Lower leg skin (tissue), 4 donors: ENCODE data around the gene PDK2. TPM values are rescaled to one million over a fixed set of nuclear protein-coding genes. Genes with fewer than 3 reads are reported as not detected.

Experiments used
- DNase-seq, 2 donors: peaks; one replicate each; pipeline ENCODE4 v3.0.0-alpha.2; 2019; ENCODE audit warnings: low spot score in 2 of 2
- H3K4me3 ChIP-seq: fragments of 200-600 bp; sonication (generic); 2 replicates; pipeline ENCODE4 v1.5.1; 2017; ENCODE audit warnings: mild to moderate bottlenecking, low read depth; ENCODE audit not compliant: poor library complexity, severe bottlenecking
- CTCF ChIP-seq, 3 donors: fragments of 450-650 bp; IDR thresholded peaks; one replicate each; pipeline ENCODE4 v1.5.1; 2016; ENCODE audit warnings: antibody characterized with exemption in 3 of 3, mild to moderate bottlenecking in 3 of 3, moderate library complexity in 2 of 3
- POLR2A ChIP-seq, 2 donors: fragments of 450-650 bp; IDR thresholded peaks; one replicate each; pipeline ENCODE4 v1.6.1; 2016 to 2017; ENCODE audit warnings: antibody characterized with exemption in 2 of 2, mild to moderate bottlenecking in 1 of 2, moderate library complexity in 1 of 2
- WGBS, 2 donors: methylation state at CpG; one replicate each; pipeline ENCODE4 v1.1.5; 2018; 5-methylcytosine and 5-hydroxymethylcytosine counted together
- intact Hi-C: fragments of 100-400 bp; cut with DNase I; formaldehyde crosslinking; loops from one replicate; pipeline ENCODE4 v1.15.0; 2023; ENCODE audit warnings: low total_unique reads
- total RNA-seq, 4 donors: library from RNA; depleted of rRNA; stranded (reverse); fragments of >200 nt; gene quantifications; one replicate each; pipeline ENCODE4 v1.1.0, GENCODE V29; 2016

Gene PDK2
- total RNA-seq, 4 donors from 2014 or later = 35.6 to 86.6 (median 57.0) TPM

- DNase-seq = no peak
- intact Hi-C loops = no loop called here
- H3K4me3 ChIP-seq = no peak overlapping the region
- TF ChIP-seq POLR2A (IDR thresholded peaks at IDR 0.05) (no peak), CTCF (IDR thresholded peaks at IDR 0.05) (no peak)
- WGBS, 2 donors = 72 to 79% methylated on average over 6 of the region's 6 CpGs
Observed at GRCh38 chr17:50052241-50052796, 42.8 kb upstream of the PDK2 start.

DNA sequence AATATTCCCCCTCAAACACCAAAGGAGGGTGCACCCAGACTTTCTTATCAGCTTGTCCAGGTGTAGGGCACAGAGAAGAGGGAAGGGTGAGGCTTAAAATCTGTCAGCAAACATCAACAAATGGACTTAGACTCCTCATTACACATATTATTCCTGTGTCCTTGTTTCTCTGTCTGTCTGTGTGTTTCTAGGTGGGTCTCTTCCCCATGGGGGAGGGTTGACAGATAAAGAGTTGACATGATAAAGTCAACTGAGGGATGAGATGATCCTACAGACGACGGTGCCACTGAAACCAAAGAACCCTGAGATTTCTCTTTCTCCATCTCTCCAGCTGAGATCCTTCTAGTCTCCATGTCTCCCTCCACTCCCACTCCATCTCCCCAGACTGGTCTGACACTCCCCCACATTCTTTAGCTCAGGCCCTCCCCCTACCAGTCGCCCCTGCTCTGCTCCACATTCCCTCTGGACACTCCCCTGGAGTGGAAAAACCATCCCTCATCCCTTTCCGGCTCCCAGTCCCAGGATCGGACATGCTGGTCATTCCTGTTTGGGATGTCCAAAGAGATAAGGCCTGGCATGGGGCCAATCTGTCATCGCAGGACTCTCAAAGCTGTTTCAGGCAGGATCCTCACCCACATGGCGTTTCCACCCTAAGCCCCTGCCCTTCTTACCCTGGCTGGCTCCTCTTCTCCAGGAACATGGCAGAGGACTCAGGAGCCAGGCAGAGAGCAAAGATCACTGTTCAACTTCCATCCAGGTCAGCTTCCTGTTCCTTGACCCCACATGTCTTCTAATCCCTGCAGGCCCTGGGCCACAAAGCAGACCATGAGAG lies 42.1 kb upstream of the PDK2 start:
- no peak for TF ChIP-seq CTCF (IDR thresholded peaks at IDR 0.05)
- no peak for TF ChIP-seq POLR2A (IDR thresholded peaks at IDR 0.05)
- H3K4me3 ChIP-seq = no peak overlapping the region
- DNase-seq = no peak
- 66% methylated on average over 7 of the region's 7 CpGs for WGBS, 2 donors
- intact Hi-C loops = no loop called here

DNA sequence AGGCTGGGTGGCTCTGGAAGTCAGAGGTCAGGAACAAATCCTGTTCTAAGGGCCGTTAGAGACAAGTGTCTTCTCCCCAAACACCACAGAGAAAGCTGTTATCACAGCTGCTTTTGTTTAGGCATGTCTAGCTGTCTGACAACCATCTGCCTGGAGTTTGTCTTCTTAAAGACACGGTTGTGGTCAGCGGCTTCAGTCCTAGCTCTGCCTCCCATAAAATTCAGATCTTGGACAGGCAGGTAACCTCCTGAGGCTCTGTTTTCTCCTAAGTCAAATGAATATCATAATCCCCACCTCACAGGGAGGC lies 41.5 kb upstream of the PDK2 start:
- intact Hi-C loops = no loop called here
- DNase-seq = no peak
- TF ChIP-seq CTCF (IDR thresholded peaks at IDR 0.05) = no peak
- no peak for TF ChIP-seq POLR2A (IDR thresholded peaks at IDR 0.05)
- no peak overlapping the region for H3K4me3 ChIP-seq
- 47 to 49% methylated on average over 3 of the region's 3 CpGs for WGBS, 2 donors

DNA sequence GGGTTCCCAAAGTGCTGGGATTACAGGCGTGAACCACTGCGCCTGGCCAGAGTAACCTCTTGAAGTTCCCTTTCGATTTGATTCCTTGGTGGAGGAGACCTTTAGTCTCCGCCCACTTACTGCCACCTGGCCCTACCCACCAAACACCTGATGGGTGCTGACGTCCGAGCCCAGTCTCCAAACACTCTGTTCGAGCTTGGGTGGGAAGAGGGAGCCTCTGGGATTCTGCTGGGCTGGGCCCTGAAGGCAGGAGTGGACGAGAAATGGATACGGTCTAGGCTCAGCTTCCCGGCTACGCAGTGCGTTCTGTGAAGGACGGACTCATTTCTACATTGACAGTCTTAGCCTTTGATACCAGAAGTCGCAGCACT lies 40.1 kb upstream of the PDK2 start:
- WGBS, 2 donors = 8 to 9% methylated on average over 14 of the region's 14 CpGs
- intact Hi-C loops = no loop called here
- TF ChIP-seq CTCF (IDR thresholded peaks at IDR 0.05) = no peak
- TF ChIP-seq POLR2A (IDR thresholded peaks at IDR 0.05) = no peak
- DNase-seq = peak in 1 of 2 donors; percentile 46
- H3K4me3 ChIP-seq = peak overlapping the region; percentile 47

- intact Hi-C loops = no loop called here
- 0 to 1% methylated on average over 54 to 60 of the region's 65 CpGs for WGBS, 2 donors
Observed at GRCh38 chr17:50055426-50056216, 39.5 kb upstream of the PDK2 start, which contains the start of gene ITGA3. Gene ITGA3 (plus strand): TSS chr17:50056110. CDS start chr17:50056440, 330 bp downstream.

More at GRCh38 chr17:50055426-50056216, 39.5 kb upstream of the PDK2 start, which contains the start of gene ITGA3:
- no peak for TF ChIP-seq CTCF (IDR thresholded peaks at IDR 0.05)
- no peak for TF ChIP-seq POLR2A (IDR thresholded peaks at IDR 0.05)
- peak; percentile 39 to 92 for DNase-seq
- peak within 1 kb of the TSS; percentile 47 for H3K4me3 ChIP-seq
